Stimulated activated naive CD4-positive, alpha-beta T cell treated with Interleukin-2 at 50 U/mL for 16 hours (primary cell): ENCODE data around the gene RGL2.
A peak's percentile ranks its signal among the peaks of the same experiment; 100 is the strongest.
"Not testable (repeated sequence)": the region's sequence is repeated elsewhere in the genome, so short reads cannot be mapped to it uniquely, and the experiment has no call there.

Experiments
- DNase-seq: peaks from one replicate; lab custom pipeline; 2025; lab: John Stamatoyannopoulos, UW

RGL2 gene

DNA sequence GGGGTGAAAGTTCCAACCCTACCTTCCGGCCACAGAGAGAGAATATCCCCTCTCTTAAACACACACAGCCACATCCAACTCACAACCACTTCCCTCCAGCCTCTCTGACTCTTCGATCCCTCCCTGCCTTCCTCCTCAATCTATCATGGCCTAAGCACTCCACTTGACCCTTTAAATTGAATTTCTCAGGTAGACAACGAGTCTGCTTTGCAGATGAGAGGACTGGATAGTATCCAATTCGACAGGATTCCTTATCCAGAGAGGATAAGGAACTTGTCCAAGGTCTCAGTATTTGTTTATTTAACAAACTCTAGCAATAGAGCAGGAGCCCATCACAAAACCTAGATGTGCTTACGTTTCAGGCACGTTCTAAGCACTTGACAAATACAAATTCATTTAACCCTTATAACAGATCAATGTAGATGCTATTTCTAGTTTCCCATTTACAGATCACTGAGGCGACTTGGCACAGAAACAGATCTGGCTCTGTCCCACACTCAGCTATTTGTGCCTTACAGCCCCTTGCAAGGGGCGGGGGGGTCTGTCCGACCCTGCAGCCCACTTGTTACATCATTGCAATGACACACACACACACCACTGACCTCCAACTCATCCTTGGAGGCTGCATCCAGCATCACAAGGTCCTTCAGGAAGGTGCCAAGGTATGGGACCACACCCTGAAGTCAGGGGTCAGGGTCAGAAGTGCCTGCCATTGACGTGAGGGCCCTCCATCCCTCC, 4.5 kb downstream of the RGL2 start:
- no peak for DNase-seq

DNA sequence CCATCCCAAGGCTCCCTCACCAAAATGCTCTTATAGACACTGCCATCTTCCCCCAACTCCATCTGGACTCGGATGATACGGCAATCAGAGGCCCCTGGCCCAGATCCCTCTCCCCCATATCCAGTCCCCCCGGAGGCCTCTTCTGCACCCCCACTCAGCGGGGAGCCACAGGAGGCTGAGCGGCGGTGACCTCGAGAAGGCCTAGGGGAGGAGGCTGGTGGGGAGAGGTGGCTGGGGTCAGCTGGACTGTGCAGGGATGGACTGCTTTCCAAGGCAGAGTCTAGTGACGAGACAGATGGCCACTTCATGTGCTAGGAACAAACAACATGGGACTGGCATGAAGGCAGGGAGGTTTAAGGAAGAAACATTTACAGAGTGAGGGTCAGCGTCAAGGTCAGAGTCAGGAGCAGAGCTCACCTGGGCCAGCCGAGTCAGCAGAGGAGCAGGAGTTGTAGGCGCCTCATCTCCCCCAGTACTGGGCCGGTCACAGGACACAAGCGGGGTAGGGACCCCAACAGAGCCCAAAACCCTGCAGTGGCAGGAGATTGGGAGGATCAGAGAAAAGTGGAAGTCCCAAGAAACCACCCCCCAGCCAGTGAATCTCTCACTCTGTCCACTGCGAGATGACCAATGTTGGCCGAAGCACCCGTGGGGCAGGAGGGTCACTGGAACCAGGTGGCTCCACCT, 5.6 kb downstream of the RGL2 start:
- no peak for DNase-seq

GRCh38 chr6:33290459-33290858, 8.3 kb downstream of the RGL2 start:
- DNase-seq = no peak

DNA sequence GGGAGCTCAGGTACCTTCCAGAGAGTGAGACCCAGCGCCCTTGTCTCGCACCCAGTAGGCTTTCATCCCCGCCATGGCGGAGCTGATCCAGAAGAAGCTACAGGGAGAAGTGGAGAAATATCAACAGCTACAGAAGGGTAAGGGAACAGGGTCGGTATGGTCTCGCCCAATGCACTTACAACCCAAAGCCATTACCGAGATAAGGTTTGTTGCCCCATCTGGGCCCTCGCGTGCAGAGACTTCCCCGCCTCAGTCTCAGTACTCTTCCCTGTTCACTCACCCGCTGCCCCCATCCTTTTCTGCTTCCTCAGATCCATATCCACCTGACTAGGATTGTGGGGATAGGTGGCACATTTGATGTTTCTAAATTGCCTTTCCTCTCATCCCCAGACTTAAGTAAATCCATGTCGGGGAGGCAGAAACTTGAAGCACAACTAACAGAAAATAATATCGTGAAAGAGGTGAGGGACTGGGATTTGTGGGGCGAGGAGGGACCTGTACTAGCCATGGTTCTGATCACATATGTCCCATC, 8.9 kb downstream of the RGL2 start:
- no peak for DNase-seq

DNA sequence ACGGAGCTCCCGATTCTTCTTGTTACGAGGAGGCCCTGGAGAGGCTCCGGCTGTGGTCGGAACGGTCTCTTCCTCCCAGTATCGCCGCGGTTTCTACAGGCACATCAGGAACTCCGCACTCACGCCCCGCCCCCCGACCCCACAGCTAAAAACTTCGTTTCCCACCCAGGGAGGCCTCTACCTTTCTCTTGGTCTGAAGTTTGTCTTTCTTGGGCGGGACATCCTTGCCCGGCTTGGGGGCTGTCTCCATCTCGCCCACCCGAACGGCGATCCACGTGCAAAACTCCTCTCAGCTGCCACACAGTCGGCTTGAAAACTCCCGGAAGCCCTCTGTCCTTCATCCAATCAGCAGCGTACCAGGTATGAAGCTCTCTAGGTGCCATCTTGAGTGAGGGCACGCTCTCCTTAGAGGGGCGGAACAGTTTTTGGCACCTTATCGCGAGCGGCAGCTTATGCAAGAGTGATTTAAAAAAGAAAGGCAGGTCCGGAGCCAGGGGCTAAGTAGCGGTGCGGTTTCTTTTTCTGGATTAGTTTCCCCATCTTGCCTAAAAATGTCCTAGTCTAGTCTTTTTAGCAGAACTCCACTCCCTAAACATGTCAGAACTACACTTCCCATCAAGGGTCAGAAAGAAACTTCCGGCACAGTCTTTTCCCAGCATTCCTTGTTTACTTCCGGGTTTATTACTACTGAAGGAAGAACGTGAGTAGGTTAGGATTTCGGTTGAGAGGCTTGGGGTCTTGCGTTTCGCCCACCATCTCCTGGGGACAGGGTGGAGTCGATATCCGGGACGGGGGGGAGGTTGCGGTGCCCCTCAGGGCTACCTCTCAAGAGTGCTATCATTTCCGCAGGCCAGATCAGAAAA, 9.6 kb downstream of the RGL2 start, which contains the start of the genes PFDN6 and WDR46:
TSS of gene PFDN6 (plus strand) at position 681 of the 863 bp plus-strand sequence. CDS start 256 bp downstream, outside the sequence.
TSS of gene WDR46 (minus strand) at position 319 of the 863 bp plus-strand sequence. CDS start at position 250, 69 bp downstream.
- DNase-seq = peak; percentile 84

GRCh38 chr6:33288141-33288920, 10.4 kb downstream of the RGL2 start:
- no peak for DNase-seq

GRCh38 chr6:33286946-33287914, 11.5 kb downstream of the RGL2 start:
- no peak for DNase-seq

DNA sequence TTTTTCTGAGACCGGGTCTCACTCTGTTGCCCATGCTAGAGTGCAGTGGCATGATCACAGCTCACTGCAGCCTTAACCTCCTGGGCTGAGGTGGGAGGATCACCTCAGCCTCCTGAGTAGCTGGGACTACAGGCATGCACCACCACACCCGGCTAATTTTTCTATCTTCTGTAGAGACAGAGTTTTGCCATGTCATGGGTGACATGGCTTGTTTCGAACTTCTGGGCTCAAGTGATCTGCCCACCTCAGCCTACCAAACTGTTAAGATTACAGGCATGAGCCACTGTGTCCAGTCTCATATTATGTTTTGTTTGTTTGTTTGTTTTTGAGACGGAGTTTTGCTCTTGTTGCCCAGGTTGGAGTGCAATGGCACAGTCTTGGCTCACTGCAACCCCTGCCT, 13.5 kb downstream of the RGL2 start:
- not testable (repeated sequence) for DNase-seq

GRCh38 chr6:33280539-33280938, 18.2 kb downstream of the RGL2 start:
- DNase-seq = no peak

DNA sequence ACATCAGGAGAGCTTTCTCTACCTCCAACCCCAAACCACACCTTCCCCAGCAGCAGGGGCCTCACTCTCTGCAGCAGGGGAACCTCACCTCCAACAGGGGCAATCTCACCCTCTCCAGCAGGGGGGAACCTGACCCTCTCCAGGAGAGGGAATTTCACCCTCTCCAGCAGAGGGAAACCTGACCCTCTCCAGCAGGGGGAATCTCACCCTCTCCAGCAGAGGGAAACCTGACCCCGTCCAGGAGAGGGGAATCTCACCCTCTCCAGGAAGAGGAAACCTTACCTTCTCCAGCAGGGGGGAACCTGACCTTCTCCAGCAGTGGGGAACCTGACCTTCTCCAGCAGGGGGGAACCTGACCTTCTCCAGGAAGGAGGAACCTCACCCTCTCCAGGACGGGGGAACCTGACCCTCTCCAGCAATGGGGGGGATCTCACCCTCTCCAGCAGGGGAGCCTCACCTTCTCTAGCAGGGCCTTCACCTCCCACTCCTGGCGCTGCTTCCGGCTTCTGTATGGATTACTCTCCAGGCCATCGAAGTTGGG, 18.7 kb downstream of the RGL2 start:
- no peak for DNase-seq

DNA sequence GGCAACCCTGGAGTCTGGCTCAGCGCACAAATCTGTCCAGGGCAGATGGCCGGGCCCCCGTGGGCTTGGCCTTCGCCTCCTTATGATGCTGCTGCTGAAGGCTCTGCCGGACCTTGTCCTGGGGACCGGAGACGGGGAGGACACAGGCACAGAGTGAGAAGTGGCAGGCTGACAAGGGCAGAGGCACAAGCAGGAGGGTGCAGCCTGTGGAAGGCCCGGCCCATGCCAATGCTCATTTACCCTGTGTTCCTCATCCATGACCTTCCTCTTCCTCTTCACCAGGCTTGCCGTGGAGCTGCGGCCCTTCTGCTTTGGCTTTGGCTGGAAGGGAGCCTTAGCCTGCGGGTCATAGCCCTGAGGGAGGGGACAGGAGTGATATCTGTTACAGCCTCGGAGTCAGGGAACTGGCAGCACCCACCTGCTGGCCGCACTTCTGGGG, 19.5 kb downstream of the RGL2 start:
- DNase-seq = no peak

DNA sequence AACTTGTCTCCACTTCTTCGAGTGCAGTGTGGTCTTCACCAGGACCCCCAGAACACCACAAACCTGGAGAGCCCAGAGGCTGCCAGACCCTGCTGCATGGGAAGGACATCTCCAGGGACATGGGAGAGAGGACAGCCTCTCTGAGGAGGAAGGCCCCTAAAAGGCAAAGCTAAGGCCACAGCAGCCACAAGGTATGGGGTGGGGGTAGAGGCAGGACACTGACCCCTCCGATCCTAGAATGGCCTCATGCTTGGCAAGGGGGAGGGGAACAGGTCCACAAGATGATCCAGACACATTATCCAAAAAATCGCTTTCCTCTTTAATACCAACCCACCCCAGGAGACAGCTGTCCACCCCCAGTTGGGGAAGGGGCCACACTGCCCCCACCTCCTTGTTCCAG, 19.9 kb downstream of the RGL2 start:
- no peak for DNase-seq

DNA sequence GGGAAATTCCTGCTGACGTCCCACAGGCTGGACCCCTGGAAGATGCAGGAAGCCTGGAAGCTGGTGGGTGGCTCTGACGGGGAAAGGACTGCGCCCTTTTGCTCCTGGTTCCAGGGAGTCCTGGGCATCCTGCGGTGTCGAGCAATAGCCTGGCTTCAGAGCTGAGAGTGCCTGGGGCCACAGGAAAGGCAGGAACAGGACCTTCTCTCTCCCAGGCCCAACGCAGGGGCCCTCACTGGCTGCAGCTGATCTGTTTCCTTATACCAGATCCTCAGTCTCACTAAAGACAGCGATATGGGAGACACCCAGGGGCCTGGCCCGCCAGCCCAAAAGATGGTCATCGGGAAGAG, 20.4 kb downstream of the RGL2 start:
- no peak for DNase-seq

DNA sequence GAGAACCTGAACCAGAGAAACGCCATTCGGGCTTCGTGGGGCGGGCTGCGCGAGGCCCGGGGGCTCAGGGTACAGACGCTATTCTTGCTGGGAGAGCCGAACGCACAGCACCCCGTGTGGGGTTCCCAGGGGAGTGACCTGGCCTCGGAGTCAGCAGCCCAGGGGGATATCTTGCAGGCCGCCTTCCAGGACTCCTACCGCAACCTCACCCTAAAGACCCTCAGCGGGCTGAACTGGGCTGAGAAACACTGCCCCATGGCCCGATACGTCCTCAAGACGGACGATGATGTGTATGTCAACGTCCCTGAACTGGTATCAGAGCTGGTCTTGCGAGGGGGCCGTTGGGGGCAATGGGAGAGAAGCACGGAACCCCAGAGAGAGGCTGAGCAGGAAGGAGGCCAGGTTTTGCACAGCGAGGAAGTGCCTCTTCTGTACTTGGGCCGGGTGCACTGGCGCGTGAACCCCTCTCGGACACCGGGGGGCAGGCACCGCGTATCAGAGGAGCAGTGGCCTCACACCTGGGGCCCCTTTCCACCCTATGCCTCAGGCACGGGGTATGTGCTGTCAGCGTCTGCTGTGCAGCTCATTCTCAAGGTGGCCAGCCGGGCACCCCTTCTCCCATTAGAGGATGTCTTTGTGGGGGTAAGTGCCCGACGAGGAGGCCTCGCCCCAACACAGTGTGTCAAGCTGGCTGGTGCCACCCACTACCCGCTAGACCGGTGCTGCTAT, 20.9 kb downstream of the RGL2 start:
- peak; percentile 24 for DNase-seq

DNA sequence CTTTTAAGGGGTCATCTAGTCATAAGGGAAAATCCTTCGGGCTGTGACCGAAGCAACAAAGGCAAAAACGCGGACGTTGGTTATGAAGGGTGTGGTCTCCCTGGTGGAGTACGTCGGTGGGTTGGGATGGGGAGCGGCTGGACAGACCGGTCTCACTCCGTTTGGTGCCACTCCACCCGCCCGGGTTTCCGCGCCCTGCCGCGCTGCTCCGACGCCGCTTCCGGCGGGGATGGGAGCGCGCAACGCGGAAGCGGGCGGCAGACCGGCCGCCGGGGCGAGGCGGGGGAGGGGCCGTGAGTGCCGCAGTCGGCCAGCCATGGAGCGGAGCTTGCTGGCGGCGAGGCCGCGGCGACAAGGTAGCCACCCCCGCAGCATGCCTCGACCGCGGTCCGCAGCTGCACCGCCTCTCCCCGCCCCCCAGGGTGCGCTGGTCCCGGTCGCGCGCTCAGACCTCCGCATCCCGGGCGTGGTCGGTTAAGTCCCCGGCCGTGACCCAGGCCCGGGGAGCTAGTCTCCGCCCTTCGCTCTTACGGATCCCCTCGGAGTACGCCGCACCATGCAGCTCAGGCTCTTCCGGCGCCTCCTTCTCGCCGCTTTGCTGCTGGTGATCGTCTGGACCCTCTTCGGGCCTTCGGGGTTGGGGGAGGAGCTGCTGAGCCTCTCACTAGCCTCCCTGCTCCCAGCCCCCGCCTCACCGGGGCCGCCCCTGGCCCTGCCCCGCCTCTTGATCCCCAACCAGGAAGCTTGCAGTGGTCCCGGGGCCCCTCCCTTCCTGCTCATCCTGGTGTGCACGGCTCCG, 21.7 kb downstream of the RGL2 start, which contains the start of gene B3GALT4:
TSS of gene B3GALT4 (plus strand) at position 260 of the 799 bp plus-strand sequence. CDS start at position 557, 297 bp downstream.
- DNase-seq = peak; percentile 72

GRCh38 chr6:33276581-33276863, 22.2 kb downstream of the RGL2 start:
- no peak for DNase-seq

DNA sequence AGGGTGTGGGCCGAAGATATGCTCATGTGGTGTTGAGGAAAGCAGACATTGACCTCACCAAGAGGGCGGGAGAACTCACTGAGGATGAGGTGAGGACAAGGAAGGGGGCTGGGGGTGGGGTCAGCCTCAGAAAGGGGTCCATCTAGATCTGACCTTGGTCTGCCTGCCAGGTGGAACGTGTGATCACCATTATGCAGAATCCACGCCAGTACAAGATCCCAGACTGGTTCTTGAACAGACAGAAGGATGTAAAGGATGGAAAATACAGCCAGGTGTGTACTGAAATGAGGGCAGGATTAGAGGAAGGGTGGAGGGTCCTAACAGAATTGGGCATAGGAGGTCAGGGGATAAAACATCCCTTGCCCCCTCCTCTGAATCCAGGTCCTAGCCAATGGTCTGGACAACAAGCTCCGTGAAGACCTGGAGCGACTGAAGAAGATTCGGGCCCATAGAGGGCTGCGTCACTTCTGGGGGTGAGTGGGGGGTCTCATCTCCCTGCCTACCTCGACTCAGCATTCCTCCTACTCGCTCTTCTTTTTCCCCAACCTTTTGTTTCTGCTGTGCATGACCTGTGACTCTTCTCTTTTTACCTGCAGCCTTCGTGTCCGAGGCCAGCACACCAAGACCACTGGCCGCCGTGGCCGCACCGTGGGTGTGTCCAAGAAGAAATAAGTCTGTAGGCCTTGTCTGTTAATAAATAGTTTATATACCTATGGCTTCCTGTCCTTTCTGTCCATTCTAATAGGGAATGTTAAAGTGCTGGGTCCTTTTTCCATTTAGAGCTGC, 22.8 kb downstream of the RGL2 start:
- DNase-seq = not testable (repeated sequence)
